A549 (cell line): ENCODE results near the gene EDA. TPM values are rescaled to one million over a fixed set of nuclear protein-coding genes. Genes with fewer than 3 reads are reported as not detected.

Experiments
- ATAC-seq, 2 experiments: fragments of 200-7000 bp in 1 of 2; fragments of >200 bp in 1 of 2; cut with Nextera tagmentation in 1 of 2; cut with Tn5 transposase in 1 of 2; 3 replicates each; pipeline versions ENCODE4 v1.8.0 to v1.9.1; 2018 to 2020; ENCODE audit warnings: mild to moderate bottlenecking in 1 of 2, moderate library complexity in 1 of 2
- CTCF ChIA-PET: fragments of 300-600 bp; sonication (Branson Sonifier 250); formaldehyde crosslinking; extraction: SDS; loops from one replicate; lab custom pipeline; 2021; ENCODE audit warnings: antibody characterized with exemption, inconsistent platforms; lab: Yijun Ruan, JAX
- POLR2A ChIA-PET: fragments of 350-600 bp; formaldehyde crosslinking; extraction: SDS; loops from one replicate; lab custom pipeline; 2021; ENCODE audit warnings: antibody characterized with exemption, inconsistent platforms; lab: Yijun Ruan, JAX
- DNase-seq, 2 experiments: peaks; one replicate each; pipeline versions ENCODE4 v3.0.0 to v3.0.0-alpha.2; 2011 to 2016; ENCODE audit warnings: low read depth in 1 of 2, low spot score in 1 of 2
- FAIRE-seq: peaks from 2 replicates; lab custom pipeline; 2011; peaks lifted over from hg19 to GRCh38; lab: Jason Lieb, UNC
- H3K27ac ChIP-seq, 2 experiments: fragments of >200 bp; sonication (Bioruptor Twin); formaldehyde crosslinking; 3 replicates each; pipeline ENCODE4 v1.5.1; 2016 to 2017
- H3K4me1 ChIP-seq: fragments of >200 bp; sonication (Bioruptor Twin); formaldehyde crosslinking; 3 replicates; pipeline ENCODE4 v1.6.1; 2016
- H3K4me2 ChIP-seq: fragments of >200 bp; sonication (Bioruptor Twin); formaldehyde crosslinking; 3 replicates; pipeline ENCODE4 v1.6.1; 2016
- H3K4me3 ChIP-seq: fragments of >200 bp; sonication (Bioruptor Twin); formaldehyde crosslinking; 3 replicates; pipeline ENCODE4 v1.5.1; 2016
- H3K9me3 ChIP-seq: fragments of >200 bp; sonication (Bioruptor Twin); formaldehyde crosslinking; 3 replicates; pipeline ENCODE4 v1.6.1; 2016
- BHLHE40 ChIP-seq: IDR thresholded peaks from 2 replicates; pipeline ENCODE4 v1.6.1; 2012; ENCODE audit warnings: low read depth, low read length, inconsistent platforms
- CBX2 ChIP-seq: fragments of 200-600 bp; sonication (generic); IDR thresholded peaks from 2 replicates; pipeline ENCODE4 v1.6.1; 2016; ENCODE audit warnings: low read depth, mild to moderate bottlenecking, borderline replicate concordance
- CHD2 ChIP-seq: fragments of 150-350 bp; IDR thresholded peaks from 2 replicates; pipeline ENCODE4 v1.6.1; 2014; ENCODE audit warnings: low read length; ENCODE audit not compliant: partially characterized antibody
- CHD4 ChIP-seq: fragments of 200-600 bp; sonication (generic); IDR thresholded peaks from 2 replicates; pipeline ENCODE4 v1.6.1; 2016; ENCODE audit warnings: antibody characterized with exemption, mild to moderate bottlenecking, borderline replicate concordance
- EP300 ChIP-seq, 2 experiments: fragments of >200 bp; sonication (Bioruptor Twin); formaldehyde crosslinking; IDR thresholded peaks; 2 replicates in 1 of 2; 3 replicates in 1 of 2; pipeline ENCODE4 v1.6.1; 2016 to 2017
- JUN ChIP-seq, 2 experiments: fragments of >200 bp; sonication (Bioruptor Twin); formaldehyde crosslinking; IDR thresholded peaks; 2 replicates in 1 of 2; 3 replicates in 1 of 2; pipeline ENCODE4 v1.6.1; 2016 to 2017
- JUNB ChIP-seq: fragments of >200 bp; sonication (Bioruptor Twin); formaldehyde crosslinking; IDR thresholded peaks from 2 replicates; pipeline ENCODE4 v1.6.1; 2016
- MYC ChIP-seq: IDR thresholded peaks from 2 replicates; pipeline ENCODE4 v1.6.1; 2012; ENCODE audit warnings: mild to moderate bottlenecking, inconsistent platforms, low read length, improper control_type of control experiment, borderline replicate concordance
- PBX3 ChIP-seq: IDR thresholded peaks from 2 replicates; pipeline ENCODE4 v1.6.1; 2012
- PHF8 ChIP-seq: fragments of 200-600 bp; sonication (generic); IDR thresholded peaks from 2 replicates; pipeline ENCODE4 v1.6.1; 2016; ENCODE audit warnings: low read depth, mild to moderate bottlenecking, antibody characterized with exemption, moderate library complexity, borderline replicate concordance
- POLR2A ChIP-seq: IDR thresholded peaks from 2 replicates; pipeline ENCODE4 v1.6.1; 2012; ENCODE audit warnings: mild to moderate bottlenecking, low read length
- RFX5 ChIP-seq: fragments of 450-650 bp; IDR thresholded peaks from 2 replicates; pipeline ENCODE4 v1.7.1; 2014; ENCODE audit warnings: antibody characterized with exemption, mild to moderate bottlenecking, moderate library complexity
- RNF2 ChIP-seq: fragments of 200-600 bp; sonication (generic); IDR thresholded peaks from 2 replicates; pipeline ENCODE4 v1.6.1; 2016; ENCODE audit warnings: low read depth, mild to moderate bottlenecking, antibody characterized with exemption, moderate library complexity, borderline replicate concordance
- SMC3 ChIP-seq: fragments of >200 bp; sonication (Bioruptor Twin); formaldehyde crosslinking; IDR thresholded peaks from 3 replicates; pipeline ENCODE4 v1.6.1; 2018; ENCODE audit warnings: inconsistent platforms
- TFCP2L1 ChIP-seq: fragments of 250-450 bp; sonication (Bioruptor Pico); IDR thresholded peaks from 2 replicates; pipeline ENCODE4 v1.5.0; 2021; ENCODE audit warnings: mild to moderate bottlenecking
- ZNF302 ChIP-seq: fragments of 250-450 bp; sonication (Bioruptor Pico); IDR thresholded peaks from 2 replicates; pipeline ENCODE4 v1.9.0; 2021; ENCODE audit warnings: inconsistent platforms, mild to moderate bottlenecking, moderate library complexity
- WGBS: methylation state at CpG from one replicate; pipeline ENCODE4 v1.1.6; 2017; ENCODE audit errors: missing lambda C conversion rate; 5-methylcytosine and 5-hydroxymethylcytosine counted together
- polyA plus RNA-seq, 4 experiments: library from polyadenylated mRNA; depleted of rRNA in 3 of 4; stranded (reverse); fragments of >200 nt; fragmentation: RNase III in 1 of 4; extraction: RNeasy Plus Mini Kit Qiagen cat#74134 plus additional on column Dnase treatment in 1 of 4; gene quantifications; 2 replicates in 3 of 4; 3 replicates in 1 of 4; pipeline ENCODE4 v1.2.3, GENCODE V29; 2011 to 2017
- TF ChIP-seq, protein P1 (sequence below): fragments of 450-650 bp; IDR thresholded peaks from 2 replicates; pipeline ENCODE4 v1.6.1; 2014; ENCODE audit warnings: antibody characterized with exemption
- TF ChIP-seq, protein P2 (sequence below): fragments of >200 bp; sonication (Bioruptor Twin); formaldehyde crosslinking; IDR thresholded peaks from 3 replicates; pipeline ENCODE4 v1.6.1; 2016
- TF ChIP-seq, protein P3 (sequence below): IDR thresholded peaks from 2 replicates; pipeline ENCODE4 v1.6.1; 2012; ENCODE audit warnings: low read depth, borderline replicate concordance
- TF ChIP-seq, protein P4 (sequence below): IDR thresholded peaks from 2 replicates; pipeline ENCODE4 v1.6.1; 2012

Gene EDA
- polyA plus RNA-seq, 2 of the 4 experiments (the other 2 are of a cell fraction) = 0.25 to 0.26 TPM

- no peak overlapping the region for H3K27ac ChIP-seq
- 0% methylated on average over 2 of the region's 2 CpGs for WGBS
- POLR2A ChIA-PET = no interaction called here
- no peaks in the 10 kb centered on the region for H3K9me3 ChIP-seq
- no peak for ATAC-seq
- H3K4me3 ChIP-seq = no peak overlapping the region
- DNase-seq = no peak
- H3K4me1 ChIP-seq = no peaks in the 10 kb centered on the region
- CTCF ChIA-PET = no interaction called here
- TF ChIP-seq JUN (IDR thresholded peaks at IDR 0.05) = no peak
- TF ChIP-seq PHF8 = no peak
- TF ChIP-seq, protein P1, sequence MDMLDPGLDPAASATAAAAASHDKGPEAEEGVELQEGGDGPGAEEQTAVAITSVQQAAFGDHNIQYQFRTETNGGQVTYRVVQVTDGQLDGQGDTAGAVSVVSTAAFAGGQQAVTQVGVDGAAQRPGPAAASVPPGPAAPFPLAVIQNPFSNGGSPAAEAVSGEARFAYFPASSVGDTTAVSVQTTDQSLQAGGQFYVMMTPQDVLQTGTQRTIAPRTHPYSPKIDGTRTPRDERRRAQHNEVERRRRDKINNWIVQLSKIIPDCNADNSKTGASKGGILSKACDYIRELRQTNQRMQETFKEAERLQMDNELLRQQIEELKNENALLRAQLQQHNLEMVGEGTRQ = no peak
- TF ChIP-seq CBX2 = no peak
- no peak for TF ChIP-seq PBX3
- TF ChIP-seq CHD4 = no peak
- no peak for TF ChIP-seq RNF2
- no peak for TF ChIP-seq RFX5
- TF ChIP-seq, protein P2, sequence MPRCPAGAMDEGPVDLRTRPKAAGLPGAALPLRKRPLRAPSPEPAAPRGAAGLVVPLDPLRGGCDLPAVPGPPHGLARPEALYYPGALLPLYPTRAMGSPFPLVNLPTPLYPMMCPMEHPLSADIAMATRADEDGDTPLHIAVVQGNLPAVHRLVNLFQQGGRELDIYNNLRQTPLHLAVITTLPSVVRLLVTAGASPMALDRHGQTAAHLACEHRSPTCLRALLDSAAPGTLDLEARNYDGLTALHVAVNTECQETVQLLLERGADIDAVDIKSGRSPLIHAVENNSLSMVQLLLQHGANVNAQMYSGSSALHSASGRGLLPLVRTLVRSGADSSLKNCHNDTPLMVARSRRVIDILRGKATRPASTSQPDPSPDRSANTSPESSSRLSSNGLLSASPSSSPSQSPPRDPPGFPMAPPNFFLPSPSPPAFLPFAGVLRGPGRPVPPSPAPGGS = no peak
- no peak for TF ChIP-seq CHD2
- FAIRE-seq = no peak
- H3K4me2 ChIP-seq = no peak overlapping the region
These were observed 371.8 kb downstream of the EDA start for GRCh38 chrX:69987691-69988090.

DNA sequence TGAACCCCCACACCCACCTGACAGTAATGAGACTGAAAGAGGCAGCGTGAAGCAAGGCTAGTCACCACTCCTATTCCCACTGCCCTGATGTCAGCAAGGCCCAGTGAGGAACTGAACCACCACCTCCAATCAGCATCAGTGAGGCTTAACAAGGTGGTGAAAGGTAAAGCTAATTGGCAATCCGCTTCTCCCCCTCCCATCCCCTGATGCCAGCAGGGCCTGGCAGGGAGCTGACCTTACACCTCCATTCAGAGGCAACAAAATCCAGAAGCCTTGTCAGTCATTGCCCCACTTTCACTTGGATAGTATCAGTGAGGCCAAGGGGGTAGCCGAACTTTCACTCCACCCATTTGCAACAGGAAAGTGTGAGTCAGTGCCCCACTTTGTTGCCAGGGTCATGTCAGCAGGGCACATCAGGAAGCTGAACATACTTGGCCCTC, 373.1 kb downstream of the EDA start:
- Histone ChIP-seq H3K4me1 (no peaks in the 10 kb centered on the region), H3K4me2 (no peak overlapping the region), H3K9me3 (no peaks in the 10 kb centered on the region), H3K27ac (no peak overlapping the region), H3K4me3 (no peak overlapping the region)
- ChIA-PET POLR2A (no interaction called here), CTCF (no interaction called here)
- 50% methylated on average over 2 of the region's 3 CpGs for WGBS
- no peak for TF ChIP-seq EP300 (IDR thresholded peaks at IDR 0.05)
- no peak for TF ChIP-seq ZNF302
- ATAC-seq (no peak), FAIRE-seq (no peak), DNase-seq (no peak)

DNA sequence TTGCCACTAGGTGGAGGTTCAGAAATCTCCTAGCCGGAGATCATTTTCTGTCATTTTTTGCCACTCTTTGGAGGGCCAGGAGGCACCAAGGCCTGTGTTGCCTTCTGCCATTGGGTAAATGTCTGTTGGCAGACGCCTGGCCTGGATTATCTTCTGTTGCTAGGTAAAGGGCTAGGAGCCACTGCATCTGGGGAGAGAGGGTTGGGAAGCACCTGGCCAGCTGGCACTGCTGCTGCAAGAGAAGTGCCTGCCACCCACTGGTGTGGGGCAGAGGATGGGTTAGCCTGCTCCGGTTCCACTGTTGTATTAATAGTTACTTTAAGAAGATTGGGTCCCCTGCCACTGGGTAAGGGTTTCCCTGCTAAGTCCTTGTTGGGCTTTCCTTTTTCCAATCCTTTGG, 375.8 kb downstream of the EDA start:
- ATAC-seq = no peak
- WGBS = 40% methylated on average over 3 of the region's 3 CpGs
- no peak overlapping the region for H3K4me2 ChIP-seq
- no peak overlapping the region for H3K4me3 ChIP-seq
- no peaks in the 10 kb centered on the region for H3K4me1 ChIP-seq
- TF ChIP-seq JUN (IDR thresholded peaks at IDR 0.05) (no peak), CHD4 (no peak), TFCP2L1 (CRISPR knock-in tag) (no peak), SMC3 (no peak), MYC (no peak), JUNB (no peak), BHLHE40 (no peak), POLR2A (no peak)
- TF ChIP-seq, protein P1 = no peak
- TF ChIP-seq, protein P3, sequence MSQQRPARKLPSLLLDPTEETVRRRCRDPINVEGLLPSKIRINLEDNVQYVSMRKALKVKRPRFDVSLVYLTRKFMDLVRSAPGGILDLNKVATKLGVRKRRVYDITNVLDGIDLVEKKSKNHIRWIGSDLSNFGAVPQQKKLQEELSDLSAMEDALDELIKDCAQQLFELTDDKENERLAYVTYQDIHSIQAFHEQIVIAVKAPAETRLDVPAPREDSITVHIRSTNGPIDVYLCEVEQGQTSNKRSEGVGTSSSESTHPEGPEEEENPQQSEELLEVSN = no peak
- TF ChIP-seq, protein P4, sequence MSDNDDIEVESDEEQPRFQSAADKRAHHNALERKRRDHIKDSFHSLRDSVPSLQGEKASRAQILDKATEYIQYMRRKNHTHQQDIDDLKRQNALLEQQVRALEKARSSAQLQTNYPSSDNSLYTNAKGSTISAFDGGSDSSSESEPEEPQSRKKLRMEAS = no peak
- no peak for FAIRE-seq
- H3K9me3 ChIP-seq = no peaks in the 10 kb centered on the region
- ChIA-PET POLR2A (no interaction called here), CTCF (no interaction called here)
- DNase-seq = no peak
- no peak overlapping the region for H3K27ac ChIP-seq
